Spleen (tissue), 7 donors: ENCODE results near the gene GPR137.

Experiments used
- POLR2A ChIP-seq, 3 donors: fragments of 450-650 bp; IDR thresholded peaks; one replicate each; pipeline ENCODE4 v1.5.1; 2017; ENCODE audit warnings: antibody characterized with exemption in 3 of 3, mild to moderate bottlenecking in 1 of 3
- POLR2AphosphoS5 ChIP-seq, 3 donors: sonication (generic); formaldehyde crosslinking; IDR thresholded peaks; one replicate each; pipeline ENCODE4 v1.5.1; 2017; ENCODE audit warnings: antibody characterized with exemption in 3 of 3
- TF ChIP-seq, protein P1 (sequence below), 11 experiments: fragments of 200-600 bp in 7 of 11; fragments of 450-650 bp in 4 of 11; sonication (generic) in 4 of 11; IDR thresholded peaks in 8 of 11; conservative IDR thresholded peaks in 3 of 11; 1 replicate in 7 of 11; 2 replicates in 4 of 11; pipeline versions ENCODE4 v1.4.0 to v1.8.0; 2016 to 2021; ENCODE audit warnings: antibody characterized with exemption in 11 of 11, inconsistent platforms in 4 of 11, mild to moderate bottlenecking in 1 of 11
- donor health status: DM: no; HTN: no; CAD: no; lungs with moderate emphysema.
- donor health status: DM: no; HTN: no; CAD: no.
- donor health status: DM: no; HTN: no; CAD: no.

DNA sequence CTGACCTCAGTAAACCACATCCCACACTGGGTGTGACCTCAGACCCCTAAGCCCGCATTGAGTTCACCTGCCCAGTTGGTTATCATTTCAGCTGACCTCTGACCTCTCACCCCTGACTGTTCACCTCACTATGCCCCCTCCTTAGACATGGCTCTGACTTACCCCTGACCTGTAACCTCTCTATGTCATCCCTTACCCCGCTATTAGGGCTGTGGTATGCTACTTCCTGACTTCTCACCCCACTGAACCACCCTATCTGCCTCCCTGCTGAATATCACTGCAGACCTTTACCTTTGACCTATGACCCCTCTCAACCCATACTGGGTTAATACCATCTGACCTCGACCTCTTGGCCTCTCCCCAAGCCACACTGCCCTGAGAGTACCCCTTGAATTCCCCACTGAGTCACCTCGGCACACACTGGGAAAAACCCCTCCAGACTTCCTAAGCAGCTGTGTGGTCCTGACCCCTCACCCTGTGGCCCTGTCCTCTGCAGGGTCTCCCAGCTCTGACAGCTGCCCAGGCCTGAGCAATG, 26.0 kb upstream of the GPR137 start:
- TF ChIP-seq, protein P1, sequence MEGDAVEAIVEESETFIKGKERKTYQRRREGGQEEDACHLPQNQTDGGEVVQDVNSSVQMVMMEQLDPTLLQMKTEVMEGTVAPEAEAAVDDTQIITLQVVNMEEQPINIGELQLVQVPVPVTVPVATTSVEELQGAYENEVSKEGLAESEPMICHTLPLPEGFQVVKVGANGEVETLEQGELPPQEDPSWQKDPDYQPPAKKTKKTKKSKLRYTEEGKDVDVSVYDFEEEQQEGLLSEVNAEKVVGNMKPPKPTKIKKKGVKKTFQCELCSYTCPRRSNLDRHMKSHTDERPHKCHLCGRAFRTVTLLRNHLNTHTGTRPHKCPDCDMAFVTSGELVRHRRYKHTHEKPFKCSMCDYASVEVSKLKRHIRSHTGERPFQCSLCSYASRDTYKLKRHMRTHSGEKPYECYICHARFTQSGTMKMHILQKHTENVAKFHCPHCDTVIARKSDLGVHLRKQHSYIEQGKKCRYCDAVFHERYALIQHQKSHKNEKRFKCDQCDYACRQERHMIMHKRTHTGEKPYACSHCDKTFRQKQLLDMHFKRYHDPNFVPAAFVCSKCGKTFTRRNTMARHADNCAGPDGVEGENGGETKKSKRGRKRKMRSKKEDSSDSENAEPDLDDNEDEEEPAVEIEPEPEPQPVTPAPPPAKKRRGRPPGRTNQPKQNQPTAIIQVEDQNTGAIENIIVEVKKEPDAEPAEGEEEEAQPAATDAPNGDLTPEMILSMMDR (IDR thresholded peaks at IDR 0.05 in 8 of 11, conservative IDR thresholded peaks at IDR 0.05 in 3 of 11), result no peak
- TF ChIP-seq POLR2A (IDR thresholded peaks at IDR 0.05) (no peak), POLR2AphosphoS5 (IDR thresholded peaks at IDR 0.05) (no peak)
